Superior temporal gyrus (tissue), 1 donor: ENCODE measurements around the gene SUCNR1.
"Not testable (repeated sequence)": the region's sequence is repeated elsewhere in the genome, so short reads cannot be mapped to it uniquely, and the experiment has no call there.

ENCODE experiments used
- DNase-seq: peaks from one replicate; pipeline ENCODE4 v3.0.0-alpha.2; 2016; ENCODE audit errors: extremely low spot score

The SUCNR1 gene

GRCh38 chr3:151900884-151901643, 27.6 kb downstream of the SUCNR1 start:
- DNase-seq = no peak

- DNase-seq = no peak
Measured at GRCh38 chr3:151901644-151902285, 28.3 kb downstream of the SUCNR1 start.

GRCh38 chr3:151903501-151903991, 30.1 kb downstream of the SUCNR1 start:
- no peak for DNase-seq

- DNase-seq = no peak
Measured at GRCh38 chr3:151905647-151906046, 32.2 kb downstream of the SUCNR1 start.

- DNase-seq = no peak
Measured at GRCh38 chr3:151906751-151907150, 33.3 kb downstream of the SUCNR1 start.

GRCh38 chr3:151908399-151908798, 35.0 kb downstream of the SUCNR1 start:
- no peak for DNase-seq

GRCh38 chr3:151909681-151910405, 36.4 kb downstream of the SUCNR1 start:
- no peak for DNase-seq

- DNase-seq = no peak
Measured at GRCh38 chr3:151911462-151911861, 38.0 kb downstream of the SUCNR1 start.

GRCh38 chr3:151912028-151912427, 38.6 kb downstream of the SUCNR1 start:
- DNase-seq = no peak

GRCh38 chr3:151916781-151917180, 43.3 kb downstream of the SUCNR1 start:
- no peak for DNase-seq

GRCh38 chr3:151918253-151919029, 45.0 kb downstream of the SUCNR1 start:
- peak; percentile 75 for DNase-seq

GRCh38 chr3:151919030-151919328, 45.5 kb downstream of the SUCNR1 start:
- no peak for DNase-seq

GRCh38 chr3:151919446-151919845, 46.0 kb downstream of the SUCNR1 start:
- DNase-seq = no peak

- no peak for DNase-seq
Measured at GRCh38 chr3:151923901-151924300, 50.5 kb downstream of the SUCNR1 start.

GRCh38 chr3:151924753-151925152, 51.3 kb downstream of the SUCNR1 start:
- DNase-seq = no peak

GRCh38 chr3:151925419-151925818, 52.0 kb downstream of the SUCNR1 start:
- DNase-seq = no peak

GRCh38 chr3:151925876-151926275, 52.4 kb downstream of the SUCNR1 start:
- DNase-seq = no peak

GRCh38 chr3:151926956-151927355, 53.5 kb downstream of the SUCNR1 start:
- DNase-seq = no peak

GRCh38 chr3:151927915-151928525, 54.6 kb downstream of the SUCNR1 start:
- DNase-seq = not testable (repeated sequence)

- DNase-seq = no peak
Measured at GRCh38 chr3:151931171-151931570, 57.7 kb downstream of the SUCNR1 start.

GRCh38 chr3:151933234-151933853, 59.9 kb downstream of the SUCNR1 start:
- DNase-seq = no peak
